Liver (tissue), 9 donors: ENCODE results near the gene SIRT6. TPM values are rescaled to one million over a fixed set of nuclear protein-coding genes. Genes with fewer than 3 reads are reported as not detected.
"Not testable (repeated sequence)": the region's sequence is repeated elsewhere in the genome, so short reads cannot be mapped to it uniquely, and the experiment has no call there.

ENCODE experiments used
- DNase-seq: peaks from one replicate; pipeline ENCODE4 v3.0.0-alpha.2; 2017; ENCODE audit warnings: low spot score
- H3K27ac ChIP-seq, 2 donors: one replicate each; pipeline ENCODE4 v1.7.0; 2013; ENCODE audit warnings: inconsistent platforms in 2 of 2, low read length in 2 of 2, control low read depth in 1 of 2, low read depth in 1 of 2, mild to moderate bottlenecking in 1 of 2
- H3K27me3 ChIP-seq, 4 donors: one replicate each; pipeline versions ENCODE4 v1.6.1 to v1.7.0; 2013; ENCODE audit warnings: low read length in 3 of 4, inconsistent platforms in 1 of 4, mild to moderate bottlenecking in 1 of 4, moderate library complexity in 1 of 4; ENCODE audit not compliant: control insufficient read depth in 4 of 4, insufficient read depth in 4 of 4
- H3K36me3 ChIP-seq, 4 donors: one replicate each; pipeline versions ENCODE4 v1.6.1 to v1.7.0; 2013; ENCODE audit warnings: low read length in 3 of 4, mild to moderate bottlenecking in 3 of 4, low read depth in 1 of 4, moderate library complexity in 1 of 4; ENCODE audit not compliant: control insufficient read depth in 4 of 4, insufficient read depth in 3 of 4
- H3K4me1 ChIP-seq, 4 donors: one replicate each; pipeline versions ENCODE4 v1.6.1 to v1.7.0; 2013; ENCODE audit warnings: low read length in 3 of 4, mild to moderate bottlenecking in 3 of 4, moderate library complexity in 1 of 4; ENCODE audit not compliant: control insufficient read depth in 4 of 4, insufficient read depth in 4 of 4
- H3K4me3 ChIP-seq, 3 donors: one replicate each; pipeline versions ENCODE4 v1.6.1 to v1.7.0; 2013; ENCODE audit warnings: low read length in 3 of 3, control low read depth in 1 of 3, low read depth in 1 of 3, mild to moderate bottlenecking in 1 of 3
- H3K9ac ChIP-seq, 2 donors: one replicate each; pipeline ENCODE4 v1.7.0; 2013; ENCODE audit warnings: low read length in 2 of 2, mild to moderate bottlenecking in 2 of 2, moderate library complexity in 2 of 2, control low read depth in 1 of 2, low read depth in 1 of 2
- H3K9me3 ChIP-seq, 4 donors: one replicate each; pipeline versions ENCODE4 v1.6.1 to v1.7.0; 2013; ENCODE audit warnings: low read length in 3 of 4; ENCODE audit not compliant: control insufficient read depth in 4 of 4
- CTCF ChIP-seq: fragments of 150-350 bp; IDR thresholded peaks from 2 replicates; pipeline ENCODE4 v1.5.1; 2017; ENCODE audit warnings: improper control_type of control experiment, low read depth, low read length; ENCODE audit not compliant: missing input control
- EGR1 ChIP-seq, 2 donors: IDR thresholded peaks; 2 replicates each; pipeline ENCODE4 v1.6.1; 2016 to 2018; ENCODE audit warnings: antibody characterized with exemption in 2 of 2, low read depth in 2 of 2
- GABPA ChIP-seq, 2 donors: IDR thresholded peaks in 1 of 2; conservative IDR thresholded peaks in 1 of 2; 2 replicates each; pipeline ENCODE4 v1.6.1; 2016; ENCODE audit warnings: antibody characterized with exemption in 2 of 2, mild to moderate bottlenecking in 1 of 2, moderate library complexity in 1 of 2
- HNF4A ChIP-seq, 2 donors: conservative IDR thresholded peaks; 2 replicates each; pipeline ENCODE4 v1.6.1; 2016; ENCODE audit warnings: antibody characterized with exemption in 2 of 2, mild to moderate bottlenecking in 2 of 2
- JUND ChIP-seq, 2 donors: IDR thresholded peaks; 2 replicates each; pipeline ENCODE4 v1.6.1; 2016; ENCODE audit warnings: antibody characterized with exemption in 2 of 2
- RXRA ChIP-seq, 2 donors: IDR thresholded peaks; 2 replicates each; pipeline ENCODE4 v1.6.1; 2017 to 2018; ENCODE audit warnings: antibody characterized with exemption in 2 of 2, mild to moderate bottlenecking in 1 of 2
- WGBS: extraction: QIAGEN DNeasy Blood & Tissue Kit; methylation state at CpG from one replicate; pipeline ENCODE4 v1.1.7; 2013; 5-methylcytosine and 5-hydroxymethylcytosine counted together
- polyA plus RNA-seq, 2 donors: library from polyadenylated mRNA; stranded (reverse) in 1 of 2; unstranded in 1 of 2; fragments of 200-250 nt in 1 of 2; fragments of >200 nt in 1 of 2; fragmentation: Nextera tagmentation in 1 of 2; extraction: Ambion mirVana in 1 of 2; gene quantifications; one replicate each; pipeline versions ENCODE4 v1.2.1 to v1.2.3, GENCODE V29; 2013 to 2015
- total RNA-seq, 2 donors: library from RNA; depleted of rRNA; stranded (reverse); fragments of >200 nt; gene quantifications; one replicate each; pipeline ENCODE4 v1.2.3, GENCODE V29; 2014
- donor health status: healthy.
- donor health status: healthy.
- donor health status: healthy.
- donor health status: healthy.
- donor health status: healthy.

SIRT6 gene
- total and polyA plus RNA-seq, 4 donors, result 7.7 to 12.7 (median 9.8) TPM

GRCh38 chr19:4134351-4134750 lies 48.0 kb downstream of the SIRT6 start:
- Histone ChIP-seq H3K4me3 (no peak overlapping the region), H3K27ac (no peak overlapping the region), H3K4me1 (peaks cover 0 to 6% (median 1%) of the 10 kb centered on the region in 4 donors), H3K36me3 (no peaks in the 10 kb centered on the region), H3K27me3 (no peaks in the 10 kb centered on the region), H3K9ac (no peak overlapping the region), H3K9me3 (no peaks in the 10 kb centered on the region)
- 30% methylated on average over 6 of the region's 6 CpGs for WGBS
- DNase-seq, result no peak
- TF ChIP-seq EGR1 (IDR thresholded peaks at IDR 0.05; ENCODE audit: low read depth in 2 of 2), result no peak

DNA sequence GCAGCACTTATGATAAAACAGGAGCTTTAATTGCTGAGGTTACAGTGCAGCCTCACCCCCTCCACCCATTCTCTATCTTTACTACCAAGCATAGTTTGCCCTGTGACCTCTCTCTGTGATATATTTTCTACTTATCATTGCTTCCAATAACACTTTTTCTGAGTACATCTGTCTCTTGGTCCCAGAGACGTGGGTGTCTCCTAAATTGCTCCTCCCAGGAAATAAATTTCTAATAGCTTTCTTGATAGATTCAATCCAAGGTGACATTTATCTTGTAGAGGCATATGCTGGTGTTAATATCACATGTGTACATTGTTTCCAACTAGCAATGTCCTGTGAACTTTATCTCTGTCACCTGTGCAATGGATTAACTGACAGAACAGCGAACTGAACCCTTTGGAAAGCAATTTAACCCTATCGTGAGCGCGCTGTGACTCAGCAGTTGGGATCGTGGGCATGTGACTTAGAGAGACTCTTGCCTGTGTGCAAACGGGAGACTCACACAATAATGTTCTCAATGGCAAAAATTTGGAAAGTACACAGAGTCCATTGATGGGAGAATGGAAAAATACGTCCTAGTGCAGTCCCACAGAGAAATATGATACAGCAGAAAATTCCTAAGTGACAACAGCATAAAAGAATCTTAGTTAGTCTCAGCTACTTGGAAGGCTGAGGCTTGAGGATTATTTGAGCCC lies 51.5 kb downstream of the SIRT6 start:
- Histone ChIP-seq H3K27ac (no peak overlapping the region), H3K9me3 (no peaks in the 10 kb centered on the region), H3K4me1 (peaks cover 0 to 3% (median 0%) of the 10 kb centered on the region in 4 donors), H3K27me3 (no peaks in the 10 kb centered on the region), H3K4me3 (no peak overlapping the region), H3K36me3 (no peaks in the 10 kb centered on the region), H3K9ac (no peak overlapping the region)
- TF ChIP-seq JUND (IDR thresholded peaks at IDR 0.05) (no peak), RXRA (IDR thresholded peaks at IDR 0.05) (peak in 1 of 2 donors; percentile 21), HNF4A (conservative IDR thresholded peaks at IDR 0.05) (peak in 1 of 2 donors; percentile 41)
- DNase-seq, result peak; percentile 63
- 42% methylated on average over 8 of the region's 8 CpGs for WGBS

GRCh38 chr19:4129050-4129449 lies 53.3 kb downstream of the SIRT6 start:
- H3K4me3 ChIP-seq, H3K9me3 ChIP-seq, H3K9ac ChIP-seq, H3K27me3 ChIP-seq, H3K27ac ChIP-seq, H3K36me3 ChIP-seq, H3K4me1 ChIP-seq, DNase-seq: not testable (repeated sequence)
- WGBS, result 86% methylated on average over 7 of the region's 7 CpGs

DNA sequence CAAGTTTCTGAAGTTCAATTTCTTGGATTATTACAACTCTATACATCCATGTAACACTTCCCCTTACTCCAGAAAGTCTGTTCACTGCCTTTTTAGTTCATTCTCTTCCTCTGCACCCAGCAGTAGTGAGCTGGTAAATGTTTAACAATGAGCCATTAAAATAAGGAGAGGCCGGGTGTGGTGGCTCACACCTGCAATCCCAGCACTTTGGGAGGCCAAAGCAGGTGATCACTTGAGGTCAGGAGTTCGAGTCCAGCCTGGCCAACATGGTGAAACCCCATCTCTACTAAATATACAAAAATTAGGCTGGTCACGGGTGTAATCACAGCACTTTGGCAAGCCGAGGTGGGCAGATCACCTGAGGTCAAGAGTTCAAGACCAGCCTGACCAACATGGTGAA lies 55.0 kb downstream of the SIRT6 start:
- not testable (repeated sequence) for DNase-seq

GRCh38 chr19:4124638-4125037 lies 57.7 kb downstream of the SIRT6 start:
- peaks cover 7 to 16% (median 14%) of the 10 kb centered on the region in 4 donors for H3K4me1 ChIP-seq
- no peak for DNase-seq
- TF ChIP-seq GABPA (IDR thresholded peaks at IDR 0.05 in 1 of 2, conservative IDR thresholded peaks at IDR 0.05 in 1 of 2) (no peak), RXRA (IDR thresholded peaks at IDR 0.05) (no peak), CTCF (no peak), EGR1 (IDR thresholded peaks at IDR 0.05; ENCODE audit: low read depth in 2 of 2) (no peak)
- H3K27ac ChIP-seq, result no peak overlapping the region
- WGBS, result 49% methylated on average over 8 of the region's 8 CpGs
- no peaks in the 10 kb centered on the region for H3K9me3 ChIP-seq
- H3K36me3 ChIP-seq, result peaks cover 0 to 3% (median 0%) of the 10 kb centered on the region in 4 donors
- H3K4me3 ChIP-seq, result no peak overlapping the region
- peak overlapping the region in 1 of 2 donors; percentile 85 for H3K9ac ChIP-seq
- H3K27me3 ChIP-seq, result no peaks in the 10 kb centered on the region

More for the DNA sequence above, 55.0 kb downstream of the SIRT6 start:
- WGBS, result 63% methylated on average over 4 of the region's 4 CpGs
- not testable (repeated sequence) for H3K9me3 ChIP-seq, H3K4me3 ChIP-seq, H3K36me3 ChIP-seq, H3K9ac ChIP-seq, H3K27ac ChIP-seq, H3K27me3 ChIP-seq
- H3K4me1 ChIP-seq, result peaks cover 2 to 16% (median 14%) of the 10 kb centered on the region in 4 donors
